K562 (cell line): Measurements from ENCODE around the gene AQR.

Source experiments
- FOXM1 ChIP-seq, 2 experiments: fragments of 450-650 bp in 1 of 2; sonication (generic) in 1 of 2; formaldehyde crosslinking in 1 of 2; IDR thresholded peaks; 2 replicates each; pipeline versions ENCODE4 v1.6.1 to v1.9.0; 2017 to 2022; ENCODE audit warnings: low read depth in 2 of 2, mild to moderate bottlenecking in 2 of 2, missing genetic modification reagents in 1 of 2, moderate library complexity in 1 of 2
- KDM1A ChIP-seq, 2 experiments: fragments of 450-650 bp; IDR thresholded peaks; 2 replicates each; pipeline ENCODE4 v1.6.1; 2016; ENCODE audit warnings: mild to moderate bottlenecking in 2 of 2
- KLF16 ChIP-seq: IDR thresholded peaks from 2 replicates; pipeline ENCODE4 v1.6.1; 2016; ENCODE audit warnings: antibody characterized with exemption
- POLR2A ChIP-seq: fragments of 450-650 bp; conservative IDR thresholded peaks from 2 replicates; pipeline ENCODE4 v1.6.1; 2016
- RFX5 ChIP-seq: IDR thresholded peaks from 2 replicates; pipeline ENCODE4 v1.6.1; 2011; ENCODE audit warnings: low read depth, mild to moderate bottlenecking, improper control_type of control experiment, low read length
- SIX5 ChIP-seq, 2 experiments: IDR thresholded peaks; 2 replicates each; pipeline ENCODE4 v1.6.1; 2011; ENCODE audit warnings: low read length in 2 of 2, borderline replicate concordance in 1 of 2, low read depth in 1 of 2, mild to moderate bottlenecking in 1 of 2, moderate library complexity in 1 of 2; ENCODE audit not compliant: insufficient read depth in 1 of 2
- SP1 ChIP-seq: sonication (generic); formaldehyde crosslinking; IDR thresholded peaks from 2 replicates; pipeline ENCODE4 v1.8.1; 2022; ENCODE audit warnings: mild to moderate bottlenecking, missing genetic modification reagents
- TAF1 ChIP-seq: IDR thresholded peaks from 2 replicates; pipeline ENCODE4 v1.6.1; 2011; ENCODE audit warnings: mild to moderate bottlenecking, low read length, moderate library complexity; ENCODE audit not compliant: insufficient read depth, control insufficient read depth, severe bottlenecking; ENCODE audit errors: extremely low read depth
- ZC3H8 ChIP-seq: fragments of 450-650 bp; IDR thresholded peaks from 2 replicates; pipeline ENCODE4 v1.6.1; 2017
- ZFP36 ChIP-seq: fragments of 150-350 bp; IDR thresholded peaks from 2 replicates; pipeline ENCODE4 v1.6.1; 2018; ENCODE audit warnings: low read length, low read depth; ENCODE audit not compliant: partially characterized antibody
- TF ChIP-seq, protein P1 (sequence below), 3 experiments: IDR thresholded peaks in 2 of 3; conservative IDR thresholded peaks in 1 of 3; 2 replicates each; pipeline ENCODE4 v1.5.1; 2011 to 2012; ENCODE audit warnings: low read length in 3 of 3, mild to moderate bottlenecking in 3 of 3, control low read depth in 2 of 3, improper control_type of control experiment in 1 of 3, inconsistent platforms in 1 of 3, low read depth in 1 of 3, mixed read lengths in 1 of 3, moderate library complexity in 1 of 3; ENCODE audit not compliant: insufficient read depth in 2 of 3
- TF ChIP-seq, protein P2 (sequence below): fragments of 250-450 bp; sonication (Bioruptor Pico); IDR thresholded peaks from 2 replicates; pipeline ENCODE4 v1.8.0; 2022; ENCODE audit warnings: inconsistent platforms

DNA sequence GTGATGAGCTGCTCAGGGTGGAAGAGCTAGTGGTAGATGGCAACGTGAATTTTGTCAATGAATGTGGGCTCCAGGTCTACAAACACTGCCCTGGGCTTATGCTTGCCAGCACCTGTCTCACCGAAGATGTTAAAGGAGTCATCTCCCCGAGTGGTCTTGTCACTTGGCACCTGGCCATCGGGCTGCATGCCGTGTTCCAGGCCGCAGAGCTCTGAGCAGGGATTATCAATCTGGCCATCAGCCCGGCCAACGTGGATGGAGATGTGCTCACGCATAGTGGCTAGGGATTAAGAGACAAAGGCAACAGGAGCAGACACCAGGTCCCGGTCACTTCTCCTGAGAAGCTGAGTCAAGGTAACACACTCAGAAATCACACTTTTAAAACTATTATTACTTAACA is 119.4 kb downstream of the AQR start:
- TF ChIP-seq, protein P1, sequence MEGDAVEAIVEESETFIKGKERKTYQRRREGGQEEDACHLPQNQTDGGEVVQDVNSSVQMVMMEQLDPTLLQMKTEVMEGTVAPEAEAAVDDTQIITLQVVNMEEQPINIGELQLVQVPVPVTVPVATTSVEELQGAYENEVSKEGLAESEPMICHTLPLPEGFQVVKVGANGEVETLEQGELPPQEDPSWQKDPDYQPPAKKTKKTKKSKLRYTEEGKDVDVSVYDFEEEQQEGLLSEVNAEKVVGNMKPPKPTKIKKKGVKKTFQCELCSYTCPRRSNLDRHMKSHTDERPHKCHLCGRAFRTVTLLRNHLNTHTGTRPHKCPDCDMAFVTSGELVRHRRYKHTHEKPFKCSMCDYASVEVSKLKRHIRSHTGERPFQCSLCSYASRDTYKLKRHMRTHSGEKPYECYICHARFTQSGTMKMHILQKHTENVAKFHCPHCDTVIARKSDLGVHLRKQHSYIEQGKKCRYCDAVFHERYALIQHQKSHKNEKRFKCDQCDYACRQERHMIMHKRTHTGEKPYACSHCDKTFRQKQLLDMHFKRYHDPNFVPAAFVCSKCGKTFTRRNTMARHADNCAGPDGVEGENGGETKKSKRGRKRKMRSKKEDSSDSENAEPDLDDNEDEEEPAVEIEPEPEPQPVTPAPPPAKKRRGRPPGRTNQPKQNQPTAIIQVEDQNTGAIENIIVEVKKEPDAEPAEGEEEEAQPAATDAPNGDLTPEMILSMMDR (IDR thresholded peaks at IDR 0.05 in 2 of 3, conservative IDR thresholded peaks at IDR 0.05 in 1 of 3; ENCODE audit: insufficient read depth in 2 of 3, low read depth in 1 of 3, low read length in 3 of 3), result no peak
- TF ChIP-seq SIX5 (IDR thresholded peaks at IDR 0.05; ENCODE audit: borderline replicate concordance in 1 of 2, insufficient read depth in 1 of 2, low read depth in 1 of 2, low read length in 2 of 2) (no peak), TAF1 (no peak), SP1 (no peak), FOXM1 (IDR thresholded peaks at IDR 0.05; ENCODE audit: low read depth) (no peak), FOXM1 (CRISPR knock-in tag; IDR thresholded peaks at IDR 0.05; ENCODE audit: low read depth) (no peak), KLF16 (no peak), ZC3H8 (no peak), RFX5 (no peak), KDM1A (IDR thresholded peaks at IDR 0.05) (no peak), POLR2A (no peak), ZFP36 (no peak)
- TF ChIP-seq, protein P2, sequence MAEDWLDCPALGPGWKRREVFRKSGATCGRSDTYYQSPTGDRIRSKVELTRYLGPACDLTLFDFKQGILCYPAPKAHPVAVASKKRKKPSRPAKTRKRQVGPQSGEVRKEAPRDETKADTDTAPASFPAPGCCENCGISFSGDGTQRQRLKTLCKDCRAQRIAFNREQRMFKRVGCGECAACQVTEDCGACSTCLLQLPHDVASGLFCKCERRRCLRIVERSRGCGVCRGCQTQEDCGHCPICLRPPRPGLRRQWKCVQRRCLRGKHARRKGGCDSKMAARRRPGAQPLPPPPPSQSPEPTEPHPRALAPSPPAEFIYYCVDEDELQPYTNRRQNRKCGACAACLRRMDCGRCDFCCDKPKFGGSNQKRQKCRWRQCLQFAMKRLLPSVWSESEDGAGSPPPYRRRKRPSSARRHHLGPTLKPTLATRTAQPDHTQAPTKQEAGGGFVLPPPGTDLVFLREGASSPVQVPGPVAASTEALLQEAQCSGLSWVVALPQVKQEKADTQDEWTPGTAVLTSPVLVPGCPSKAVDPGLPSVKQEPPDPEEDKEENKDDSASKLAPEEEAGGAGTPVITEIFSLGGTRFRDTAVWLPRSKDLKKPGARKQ, result no peak
